Measurements from ENCODE around the gene IKZF3. TPM values are rescaled to one million over a fixed set of nuclear protein-coding genes. Genes with fewer than 3 reads are reported as not detected.

IKZF3 gene
- total and polyA plus RNA-seq, 7 donors, result 0.01 to 0.82 (median 0.14) TPM

- DNase-seq (no peak), ATAC-seq (no peak)
- peaks cover 8% of the 10 kb centered on the region for H3K4me1 ChIP-seq
- 19 to 27% (median 26%) methylated on average over 45 to 67 of the region's 67 CpGs for WGBS, 3 donors
- TF ChIP-seq CTCF (IDR thresholded peaks at IDR 0.05), result no peak
- no peak within 1 kb of the TSS for H3K27ac ChIP-seq
- no peaks in the 10 kb centered on the region for H3K36me3 ChIP-seq (ENCODE audit: insufficient read depth in 1 of 2, low read depth in 1 of 2)
- no peak within 1 kb of the TSS for H3K4me3 ChIP-seq
- peaks cover 3 to 56% (median 22%) of the 10 kb centered on the region in 3 donors for H3K27me3 ChIP-seq (ENCODE audit: insufficient read depth in 3 of 3, low read length in 2 of 3)
- intact Hi-C loops (cut with DNase I), result loop anchor here in 1 of 2 donors (10.0 kb wide), 1 partner anchor 243 kb away; the partner anchor contains the start of gene PPP1R1B
- no peaks in the 10 kb centered on the region for H3K9me3 ChIP-seq
Observed at GRCh38 chr17:39867880-39868553, 3.9 kb upstream of the IKZF3 start, which contains the start of gene ZPBP2. Gene ZPBP2 (plus strand): TSS chr17:39868202. CDS start chr17:39868355, 153 bp downstream.

GRCh38 chr17:39867084-39867879 lies 3.2 kb upstream of the IKZF3 start:
- no peaks in the 10 kb centered on the region for H3K9me3 ChIP-seq
- H3K4me1 ChIP-seq, result peaks cover 8% of the 10 kb centered on the region
- no peak overlapping the region for H3K4me3 ChIP-seq
- TF ChIP-seq CTCF (IDR thresholded peaks at IDR 0.05), result no peak
- DNase-seq (no peak), ATAC-seq (no peak)
- peaks cover 3 to 63% (median 22%) of the 10 kb centered on the region in 3 donors for H3K27me3 ChIP-seq (ENCODE audit: insufficient read depth in 3 of 3, low read length in 2 of 3)
- intact Hi-C loops (cut with DNase I), result loop anchor here in 1 of 2 donors (10.0 kb wide), 1 partner anchor 242 kb away; the partner anchor contains the start of gene PPP1R1B
- H3K36me3 ChIP-seq (ENCODE audit: insufficient read depth in 1 of 2, low read depth in 1 of 2), result no peaks in the 10 kb centered on the region
- no peak overlapping the region for H3K27ac ChIP-seq
- WGBS, 3 donors, result 78 to 84% (median 83%) methylated on average over 21 of the region's 21 CpGs

GRCh38 chr17:39866013-39866730 lies 2.1 kb upstream of the IKZF3 start:
- H3K27me3 ChIP-seq (ENCODE audit: insufficient read depth in 3 of 3, low read length in 2 of 3), result peaks cover 7 to 74% (median 24%) of the 10 kb centered on the region in 3 donors
- H3K4me1 ChIP-seq, result peaks cover 8% of the 10 kb centered on the region
- intact Hi-C loops (cut with DNase I), result loop anchor here in 1 of 2 donors (10.0 kb wide), 1 partner anchor 241 kb away; the partner anchor contains the start of gene PPP1R1B
- ATAC-seq (no peak), DNase-seq (no peak)
- no peak for TF ChIP-seq CTCF (IDR thresholded peaks at IDR 0.05)
- H3K9me3 ChIP-seq, result no peaks in the 10 kb centered on the region
- no peaks in the 10 kb centered on the region for H3K36me3 ChIP-seq (ENCODE audit: insufficient read depth in 1 of 2, low read depth in 1 of 2)
- no peak overlapping the region for H3K27ac ChIP-seq
- H3K4me3 ChIP-seq, result no peak overlapping the region
- 85 to 88% (median 87%) methylated on average over 8 of the region's 8 CpGs for WGBS, 3 donors

DNA sequence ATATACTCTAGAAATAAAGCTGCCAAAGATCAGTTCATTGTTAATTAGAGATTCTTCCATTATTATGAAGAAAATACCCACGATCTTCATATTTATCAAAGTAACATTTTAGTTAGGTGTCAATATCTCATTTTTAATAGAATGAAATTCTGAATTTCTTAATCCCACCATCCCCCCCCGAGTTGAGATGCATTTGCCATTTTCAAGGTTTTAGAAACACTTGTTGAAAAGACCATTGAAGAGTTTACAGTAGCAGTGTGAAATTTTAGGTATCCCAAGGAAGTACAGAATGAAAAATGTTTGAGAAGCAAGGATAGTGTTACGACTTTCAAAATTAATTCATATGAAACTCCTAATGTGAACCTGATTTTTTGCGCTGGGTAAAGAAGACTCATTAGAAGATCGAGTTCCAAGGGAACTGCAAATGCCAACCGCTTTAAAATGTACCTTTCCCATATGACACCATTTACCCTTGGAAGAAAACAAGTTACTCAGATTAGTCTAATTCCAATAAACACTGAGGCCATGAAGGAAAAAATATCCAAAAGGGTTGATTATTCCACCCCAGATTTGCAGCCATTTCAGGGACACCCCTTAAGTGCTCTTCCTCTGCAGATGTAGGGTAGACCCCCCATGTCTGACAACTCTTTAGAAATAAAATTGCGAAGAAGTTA lies 731 bp downstream of the IKZF3 start:
- 54 to 66% (median 65%) methylated on average over 7 of the region's 7 CpGs for WGBS, 3 donors
- peak overlapping the region; percentile 44 for H3K4me3 ChIP-seq
- no peaks in the 10 kb centered on the region for H3K36me3 ChIP-seq (ENCODE audit: insufficient read depth in 1 of 2, low read depth in 1 of 2)
- no peak overlapping the region for H3K27ac ChIP-seq
- ATAC-seq (no peak), DNase-seq (no peak)
- H3K9me3 ChIP-seq, result no peaks in the 10 kb centered on the region
- peaks cover 7 to 78% (median 20%) of the 10 kb centered on the region in 3 donors for H3K27me3 ChIP-seq (ENCODE audit: insufficient read depth in 3 of 3, low read length in 2 of 3)
- intact Hi-C loops (cut with DNase I), result loop anchor here in 1 of 2 donors (10.0 kb wide), 1 partner anchor 239 kb away; the partner anchor contains the start of gene PPP1R1B
- H3K4me1 ChIP-seq, result peaks cover 8% of the 10 kb centered on the region
- no peak for TF ChIP-seq CTCF (IDR thresholded peaks at IDR 0.05)

Measured in psoas muscle (tissue), 8 donors.